Fibroblast of skin of right quadriceps (primary cell): ENCODE results near the gene ZNF112.

ENCODE experiments used
- DNase-seq: peaks from one replicate; pipeline ENCODE4 v3.0.0-alpha.2; 2013

The ZNF112 gene

GRCh38 chr19:44280916-44281315 lies 75.6 kb downstream of the ZNF112 start:
- DNase-seq: no peak

GRCh38 chr19:44278181-44278690 lies 78.2 kb downstream of the ZNF112 start:
- DNase-seq: no peak

GRCh38 chr19:44277331-44277730 lies 79.1 kb downstream of the ZNF112 start:
- no peak for DNase-seq
